WTC11 (cell line): Measurements from ENCODE around the gene KLK15. TPM values are rescaled to one million over a fixed set of nuclear protein-coding genes. Genes with fewer than 3 reads are reported as not detected.
A peak's percentile ranks its signal among the peaks of the same experiment; 100 is the strongest.

Experiments
- ATAC-seq: fragments of 200-7000 bp; cut with Tn5 transposase; 2 replicates; pipeline ENCODE4 v1.10.0; 2021; ENCODE audit warnings: mild to moderate bottlenecking, moderate library complexity
- CTCF ChIA-PET: fragments of 300-600 bp; sonication (Branson Sonifier 250); formaldehyde crosslinking; loops from one replicate; lab custom pipeline; 2021; ENCODE audit warnings: antibody characterized with exemption; lab: Charles Lee
- POLR2A ChIA-PET: fragments of 350-600 bp; sonication (Branson Sonifier 250); formaldehyde crosslinking; loops from one replicate; lab custom pipeline; 2021; ENCODE audit warnings: antibody characterized with exemption; lab: Charles Lee
- DNase-seq: peaks from one replicate; pipeline ENCODE4 v3.0.0; 2021; ENCODE audit warnings: low spot score
- H3K27ac Mint-ChIP-seq: 2 replicates; pipeline ENCODE4 v1.8.0; 2021; ENCODE audit warnings: mixed read lengths
- H3K27me3 Mint-ChIP-seq: 2 replicates; pipeline ENCODE4 v1.8.0; 2021; ENCODE audit warnings: low read depth, mild to moderate bottlenecking, moderate library complexity, mixed read lengths
- H3K36me3 Mint-ChIP-seq: 2 replicates; pipeline ENCODE4 v1.8.0; 2021; ENCODE audit warnings: mixed read lengths
- H3K4me1 Mint-ChIP-seq: 2 replicates; pipeline ENCODE4 v1.8.0; 2022; ENCODE audit warnings: mixed read lengths
- H3K4me3 Mint-ChIP-seq: 2 replicates; pipeline ENCODE4 v1.8.0; 2021; ENCODE audit warnings: mild to moderate bottlenecking, moderate library complexity, mixed read lengths
- H3K9me3 Mint-ChIP-seq: 2 replicates; pipeline ENCODE4 v1.8.0; 2021; ENCODE audit warnings: mixed read lengths
- ATF2 ChIP-seq: sonication (generic); formaldehyde crosslinking; IDR thresholded peaks from 2 replicates; pipeline ENCODE4 v1.8.1; 2022; ENCODE audit warnings: low read depth, missing genetic modification reagents, borderline replicate concordance
- FOXP4 ChIP-seq: sonication (generic); formaldehyde crosslinking; IDR thresholded peaks from 2 replicates; pipeline ENCODE4 v1.8.0; 2022; ENCODE audit warnings: mild to moderate bottlenecking, missing genetic modification reagents
- GTF2I ChIP-seq: fragments of 250-450 bp; sonication (Bioruptor Pico); conservative IDR thresholded peaks from 2 replicates; pipeline ENCODE4 v1.4.0; 2021; ENCODE audit warnings: mild to moderate bottlenecking
- IRF2 ChIP-seq: sonication (generic); formaldehyde crosslinking; IDR thresholded peaks from 2 replicates; pipeline ENCODE4 v1.8.0; 2022; ENCODE audit warnings: low read depth, missing genetic modification reagents, borderline replicate concordance
- NR2C2 ChIP-seq: sonication (generic); formaldehyde crosslinking; IDR thresholded peaks from 2 replicates; pipeline ENCODE4 v1.8.0; 2022; ENCODE audit warnings: mild to moderate bottlenecking, missing genetic modification reagents
- OVOL2 ChIP-seq: fragments of 250-450 bp; sonication (Bioruptor Pico); IDR thresholded peaks from 2 replicates; pipeline ENCODE4 v1.9.0; 2021; ENCODE audit warnings: mild to moderate bottlenecking, borderline replicate concordance
- PRRX2 ChIP-seq: fragments of 250-450 bp; sonication (Bioruptor Pico); IDR thresholded peaks from 2 replicates; pipeline ENCODE4 v1.8.0; 2021; ENCODE audit warnings: mild to moderate bottlenecking
- SP1 ChIP-seq: sonication (generic); formaldehyde crosslinking; conservative IDR thresholded peaks from 2 replicates; pipeline ENCODE4 v1.8.1; 2022; ENCODE audit warnings: missing genetic modification reagents
- ZNF121 ChIP-seq: sonication (generic); formaldehyde crosslinking; IDR thresholded peaks from 2 replicates; pipeline ENCODE4 v1.8.0; 2023; ENCODE audit warnings: missing genetic modification reagents
- total RNA-seq: library from RNA; stranded (reverse); gene quantifications from 3 replicates; pipeline ENCODE4 v1.2.3, GENCODE V29; 2021
- TF ChIP-seq, protein P1 (sequence below): sonication (generic); formaldehyde crosslinking; IDR thresholded peaks from 2 replicates; pipeline ENCODE4 v1.8.1; 2022; ENCODE audit warnings: missing genetic modification reagents, borderline replicate concordance
- TF ChIP-seq, protein P2 (sequence below): fragments of 250-450 bp; sonication (Bioruptor Pico); IDR thresholded peaks from 2 replicates; pipeline ENCODE4 v1.9.0; 2021; ENCODE audit warnings: mild to moderate bottlenecking, borderline replicate concordance
- TF ChIP-seq, protein P3 (sequence below): fragments of 200-600 bp; IDR thresholded peaks from 2 replicates; pipeline ENCODE4 v1.8.0; 2022; ENCODE audit warnings: antibody characterized with exemption

Gene KLK15
- total RNA-seq, 1 experiment from 2014 or later = not detected

DNA sequence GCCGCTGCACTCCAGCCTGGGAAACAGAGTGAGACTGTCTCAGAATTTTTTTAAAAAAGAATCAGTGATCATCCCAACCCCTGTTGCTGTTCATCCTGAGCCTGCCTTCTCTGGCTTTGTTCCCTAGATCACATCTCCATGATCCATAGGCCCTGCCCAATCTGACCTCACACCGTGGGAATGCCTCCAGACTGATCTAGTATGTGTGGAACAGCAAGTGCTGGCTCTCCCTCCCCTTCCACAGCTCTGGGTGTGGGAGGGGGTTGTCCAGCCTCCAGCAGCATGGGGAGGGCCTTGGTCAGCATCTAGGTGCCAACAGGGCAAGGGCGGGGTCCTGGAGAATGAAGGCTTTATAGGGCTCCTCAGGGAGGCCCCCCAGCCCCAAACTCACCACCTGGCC, 39.7 kb upstream of the KLK15 start, which contains the start of gene KLK2:
KLK2 (plus strand) TSS at position 384 of the 400 bp plus-strand sequence. CDS start 35 bp downstream, outside the sequence.
- no peak for DNase-seq
- CTCF ChIA-PET = interaction anchor here (1.3 kb wide), 1 partner anchor 77 kb away, joined by 3 read pairs; no protein-coding TSS in a partner anchor
- Mint-ChIP-seq H3K9me3 (no peaks in the 10 kb centered on the region), H3K4me1 (peaks cover 3% of the 10 kb centered on the region; the same call in 1 of the 2 replicates), H3K4me3 (no peak within 1 kb of the TSS), H3K27me3 (peaks cover 39% of the 10 kb centered on the region), H3K36me3 (no peaks in the 10 kb centered on the region), H3K27ac (no peak within 1 kb of the TSS)
- ATAC-seq = no peak
- TF ChIP-seq ZNF121 (CRISPR knock-in tag) = no peak
- no peak for TF ChIP-seq FOXP4 (CRISPR knock-in tag)
- TF ChIP-seq, protein P1, sequence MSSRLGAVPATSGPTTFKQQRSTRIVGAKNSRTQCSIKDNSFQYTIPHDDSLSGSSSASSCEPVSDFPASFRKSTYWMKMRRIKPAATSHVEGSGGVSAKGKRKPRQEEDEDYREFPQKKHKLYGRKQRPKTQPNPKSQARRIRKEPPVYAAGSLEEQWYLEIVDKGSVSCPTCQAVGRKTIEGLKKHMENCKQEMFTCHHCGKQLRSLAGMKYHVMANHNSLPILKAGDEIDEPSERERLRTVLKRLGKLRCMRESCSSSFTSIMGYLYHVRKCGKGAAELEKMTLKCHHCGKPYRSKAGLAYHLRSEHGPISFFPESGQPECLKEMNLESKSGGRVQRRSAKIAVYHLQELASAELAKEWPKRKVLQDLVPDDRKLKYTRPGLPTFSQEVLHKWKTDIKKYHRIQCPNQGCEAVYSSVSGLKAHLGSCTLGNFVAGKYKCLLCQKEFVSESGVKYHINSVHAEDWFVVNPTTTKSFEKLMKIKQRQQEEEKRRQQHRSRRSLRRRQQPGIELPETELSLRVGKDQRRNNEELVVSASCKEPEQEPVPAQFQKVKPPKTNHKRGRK (CRISPR knock-in tag) = no peak
- no peak for TF ChIP-seq OVOL2 (CRISPR knock-in tag)
- TF ChIP-seq IRF2 (CRISPR knock-in tag) = no peak
- TF ChIP-seq SP1 = no peak
- no peak for TF ChIP-seq PRRX2 (CRISPR knock-in tag)
- no peak for TF ChIP-seq ATF2 (CRISPR knock-in tag)
- TF ChIP-seq NR2C2 (CRISPR knock-in tag) = no peak
- TF ChIP-seq GTF2I = no peak
- POLR2A ChIA-PET = no interaction called here

GRCh38 chr19:50870417-50871089, 37.2 kb upstream of the KLK15 start:
- Mint-ChIP-seq H3K4me3 (no peak overlapping the region), H3K36me3 (no peaks in the 10 kb centered on the region), H3K4me1 (no peaks in the 10 kb centered on the region), H3K9me3 (no peaks in the 10 kb centered on the region), H3K27me3 (peaks cover 60% of the 10 kb centered on the region), H3K27ac (no peak overlapping the region)
- DNase-seq (peak; percentile 44), ATAC-seq (peak; percentile 75)
- TF ChIP-seq, protein P2, sequence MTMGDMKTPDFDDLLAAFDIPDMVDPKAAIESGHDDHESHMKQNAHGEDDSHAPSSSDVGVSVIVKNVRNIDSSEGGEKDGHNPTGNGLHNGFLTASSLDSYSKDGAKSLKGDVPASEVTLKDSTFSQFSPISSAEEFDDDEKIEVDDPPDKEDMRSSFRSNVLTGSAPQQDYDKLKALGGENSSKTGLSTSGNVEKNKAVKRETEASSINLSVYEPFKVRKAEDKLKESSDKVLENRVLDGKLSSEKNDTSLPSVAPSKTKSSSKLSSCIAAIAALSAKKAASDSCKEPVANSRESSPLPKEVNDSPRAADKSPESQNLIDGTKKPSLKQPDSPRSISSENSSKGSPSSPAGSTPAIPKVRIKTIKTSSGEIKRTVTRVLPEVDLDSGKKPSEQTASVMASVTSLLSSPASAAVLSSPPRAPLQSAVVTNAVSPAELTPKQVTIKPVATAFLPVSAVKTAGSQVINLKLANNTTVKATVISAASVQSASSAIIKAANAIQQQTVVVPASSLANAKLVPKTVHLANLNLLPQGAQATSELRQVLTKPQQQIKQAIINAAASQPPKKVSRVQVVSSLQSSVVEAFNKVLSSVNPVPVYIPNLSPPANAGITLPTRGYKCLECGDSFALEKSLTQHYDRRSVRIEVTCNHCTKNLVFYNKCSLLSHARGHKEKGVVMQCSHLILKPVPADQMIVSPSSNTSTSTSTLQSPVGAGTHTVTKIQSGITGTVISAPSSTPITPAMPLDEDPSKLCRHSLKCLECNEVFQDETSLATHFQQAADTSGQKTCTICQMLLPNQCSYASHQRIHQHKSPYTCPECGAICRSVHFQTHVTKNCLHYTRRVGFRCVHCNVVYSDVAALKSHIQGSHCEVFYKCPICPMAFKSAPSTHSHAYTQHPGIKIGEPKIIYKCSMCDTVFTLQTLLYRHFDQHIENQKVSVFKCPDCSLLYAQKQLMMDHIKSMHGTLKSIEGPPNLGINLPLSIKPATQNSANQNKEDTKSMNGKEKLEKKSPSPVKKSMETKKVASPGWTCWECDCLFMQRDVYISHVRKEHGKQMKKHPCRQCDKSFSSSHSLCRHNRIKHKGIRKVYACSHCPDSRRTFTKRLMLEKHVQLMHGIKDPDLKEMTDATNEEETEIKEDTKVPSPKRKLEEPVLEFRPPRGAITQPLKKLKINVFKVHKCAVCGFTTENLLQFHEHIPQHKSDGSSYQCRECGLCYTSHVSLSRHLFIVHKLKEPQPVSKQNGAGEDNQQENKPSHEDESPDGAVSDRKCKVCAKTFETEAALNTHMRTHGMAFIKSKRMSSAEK (CRISPR knock-in tag) = no peak
- TF ChIP-seq, protein P3, sequence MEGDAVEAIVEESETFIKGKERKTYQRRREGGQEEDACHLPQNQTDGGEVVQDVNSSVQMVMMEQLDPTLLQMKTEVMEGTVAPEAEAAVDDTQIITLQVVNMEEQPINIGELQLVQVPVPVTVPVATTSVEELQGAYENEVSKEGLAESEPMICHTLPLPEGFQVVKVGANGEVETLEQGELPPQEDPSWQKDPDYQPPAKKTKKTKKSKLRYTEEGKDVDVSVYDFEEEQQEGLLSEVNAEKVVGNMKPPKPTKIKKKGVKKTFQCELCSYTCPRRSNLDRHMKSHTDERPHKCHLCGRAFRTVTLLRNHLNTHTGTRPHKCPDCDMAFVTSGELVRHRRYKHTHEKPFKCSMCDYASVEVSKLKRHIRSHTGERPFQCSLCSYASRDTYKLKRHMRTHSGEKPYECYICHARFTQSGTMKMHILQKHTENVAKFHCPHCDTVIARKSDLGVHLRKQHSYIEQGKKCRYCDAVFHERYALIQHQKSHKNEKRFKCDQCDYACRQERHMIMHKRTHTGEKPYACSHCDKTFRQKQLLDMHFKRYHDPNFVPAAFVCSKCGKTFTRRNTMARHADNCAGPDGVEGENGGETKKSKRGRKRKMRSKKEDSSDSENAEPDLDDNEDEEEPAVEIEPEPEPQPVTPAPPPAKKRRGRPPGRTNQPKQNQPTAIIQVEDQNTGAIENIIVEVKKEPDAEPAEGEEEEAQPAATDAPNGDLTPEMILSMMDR = 0 out of 2 replicates have a peak, but pooled peaks have one; percentile 23
- CTCF ChIA-PET = interaction anchor here (0.6 to 1.5 kb wide), 5 partner anchors 30 to 165 kb away, joined by 3 to 5 read pairs (median 3); no protein-coding TSS in a partner anchor
- POLR2A ChIA-PET = no interaction called here
